Keratinocyte (primary cell): ENCODE measurements around the gene SCAF8.

Experiments
- CTCF ChIP-seq, 3 experiments: IDR thresholded peaks in 1 of 3; conservative IDR thresholded peaks in 1 of 3; optimal IDR thresholded peaks in 1 of 3; 2 replicates in 2 of 3; 3 replicates in 1 of 3; pipeline versions ENCODE3 to v1.5.1; 2011; ENCODE audit warnings: low read length in 3 of 3, mild to moderate bottlenecking in 3 of 3, moderate library complexity in 2 of 3, control low read depth in 1 of 3, inconsistent platforms in 1 of 3; ENCODE audit not compliant: insufficient read depth in 2 of 3; ENCODE audit errors: extremely low read depth in 1 of 3
- EZH2 ChIP-seq: IDR thresholded peaks from one replicate; pipeline ENCODE4 v1.6.1; 2012; ENCODE audit warnings: inconsistent platforms, mild to moderate bottlenecking, low read length, moderate library complexity

GRCh38 chr6:154805288-154805911 lies 72.2 kb downstream of the SCAF8 start:
- TF ChIP-seq CTCF (optimal IDR thresholded peaks at IDR 0.05 in 1 of 3, IDR thresholded peaks at IDR 0.05 in 1 of 3, conservative IDR thresholded peaks at IDR 0.05 in 1 of 3; ENCODE audit: extremely low read depth in 1 of 3, insufficient read depth in 2 of 3, low read length in 3 of 3) (peak in 2 of 3 experiments; percentile 17 to 34), EZH2 (no peak)
